ENCODE data around the gene CCNY.
A peak's percentile ranks its signal among the peaks of the same experiment; 100 is the strongest.
"Not testable (repeated sequence)": the region's sequence is repeated elsewhere in the genome, so short reads cannot be mapped to it uniquely, and the experiment has no call there.

CCNY gene

GRCh38 chr10:35535136-35535535, 198.8 kb downstream of the CCNY start:
- DNase-seq, result no peak

- no peak for DNase-seq
These were observed 200.5 kb downstream of the CCNY start for GRCh38 chr10:35536789-35537188.

GRCh38 chr10:35537925-35538324, 201.6 kb downstream of the CCNY start:
- not testable (repeated sequence) for DNase-seq

GRCh38 chr10:35540296-35541164, 204.2 kb downstream of the CCNY start:
- no peak for DNase-seq

GRCh38 chr10:35541720-35542119, 205.4 kb downstream of the CCNY start:
- no peak for DNase-seq

- no peak for DNase-seq
These were observed 206.0 kb downstream of the CCNY start for GRCh38 chr10:35542303-35542702.

- DNase-seq, result no peak
These were observed 208.9 kb downstream of the CCNY start for GRCh38 chr10:35545079-35545657.

- no peak for DNase-seq
These were observed 209.7 kb downstream of the CCNY start for GRCh38 chr10:35545878-35546590.

- DNase-seq, result peak; percentile 53
These were observed 210.5 kb downstream of the CCNY start for GRCh38 chr10:35546824-35547225.

GRCh38 chr10:35552650-35553342, 216.5 kb downstream of the CCNY start:
- no peak for DNase-seq

- DNase-seq, result no peak
These were observed 217.7 kb downstream of the CCNY start for GRCh38 chr10:35554036-35554435.

GRCh38 chr10:35554461-35555056, 218.2 kb downstream of the CCNY start:
- DNase-seq, result no peak

- DNase-seq, result no peak
These were observed 219.9 kb downstream of the CCNY start for GRCh38 chr10:35555962-35556930.

GRCh38 chr10:35558276-35558675, 222.0 kb downstream of the CCNY start:
- no peak for DNase-seq

GRCh38 chr10:35559416-35559815, 223.1 kb downstream of the CCNY start:
- no peak for DNase-seq

- no peak for DNase-seq
These were observed 225.4 kb downstream of the CCNY start for GRCh38 chr10:35561715-35562114.

- DNase-seq, result no peak
These were observed 226.1 kb downstream of the CCNY start for GRCh38 chr10:35562427-35562826.

- DNase-seq, result no peak
These were observed 227.1 kb downstream of the CCNY start for GRCh38 chr10:35563261-35563891.

- no peak for DNase-seq
These were observed 228.1 kb downstream of the CCNY start for GRCh38 chr10:35564341-35564968.

GRCh38 chr10:35565602-35566081, 229.3 kb downstream of the CCNY start:
- no peak for DNase-seq
